OCI-LY3 (cell line): ENCODE data around the gene NFYA.

Source experiments
- CTCF ChIP-seq: fragments of 200-600, 300-600 bp; sonication (generic); IDR thresholded peaks from 2 replicates; pipeline ENCODE4 v1.5.1; 2014; ENCODE audit warnings: antibody characterized with exemption, low read length, low read depth
- EZH2phosphoT487 ChIP-seq: fragments of 200-600 bp; shearing (Covaris generic); IDR thresholded peaks from 2 replicates; pipeline ENCODE4 v1.6.1; 2018; ENCODE audit warnings: antibody characterized with exemption, mixed run types, low read depth

- TF ChIP-seq CTCF (no peak), EZH2phosphoT487 (no peak)
These were observed 4.8 kb downstream of the NFYA start for GRCh38 chr6:41077536-41077935.
